HS-5 (cell line): ENCODE results near the gene ANKMY1.

Source experiments
- DNase-seq: peaks from one replicate; pipeline ENCODE4 v3.0.0-alpha.2; 2012; ENCODE audit warnings: low read depth

Gene ANKMY1

DNA sequence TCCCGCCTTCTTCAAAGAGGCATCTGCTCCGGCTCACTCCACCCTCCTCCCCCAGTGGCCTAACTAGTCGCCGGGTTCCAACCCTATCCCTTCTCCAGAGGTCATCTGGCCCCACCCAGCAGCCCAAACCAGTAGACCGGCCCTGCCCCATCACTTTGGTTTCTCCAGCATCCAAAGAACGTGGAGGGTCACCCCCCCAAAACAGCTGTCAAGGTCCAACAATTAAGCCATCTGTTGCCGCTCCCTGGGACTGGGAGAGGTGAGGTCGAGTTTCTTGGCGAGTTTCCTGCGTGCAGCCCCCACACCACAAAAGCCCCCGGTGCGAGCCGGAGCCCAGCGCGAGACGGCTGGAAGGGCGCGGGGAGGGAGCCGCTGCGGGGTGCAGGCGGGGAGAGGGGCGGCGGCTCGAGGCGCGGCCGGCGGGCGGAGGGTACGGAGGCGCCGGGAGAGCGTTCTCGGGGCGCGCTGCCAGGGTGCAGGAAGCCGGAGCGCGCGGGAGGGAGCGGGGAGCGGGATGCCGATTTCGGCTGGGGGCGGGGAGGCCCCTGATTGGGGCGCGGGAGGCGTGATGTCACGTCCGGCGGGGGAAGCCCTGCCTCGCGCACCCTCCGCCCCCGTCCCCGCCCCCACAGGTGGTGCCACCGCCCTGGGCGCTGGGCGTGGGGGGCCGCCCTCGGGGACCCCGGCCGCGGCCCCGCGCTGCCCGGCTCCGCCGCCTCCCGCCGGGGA, 122.9 kb downstream of the ANKMY1 start:
- DNase-seq: peak; percentile 52

DNA sequence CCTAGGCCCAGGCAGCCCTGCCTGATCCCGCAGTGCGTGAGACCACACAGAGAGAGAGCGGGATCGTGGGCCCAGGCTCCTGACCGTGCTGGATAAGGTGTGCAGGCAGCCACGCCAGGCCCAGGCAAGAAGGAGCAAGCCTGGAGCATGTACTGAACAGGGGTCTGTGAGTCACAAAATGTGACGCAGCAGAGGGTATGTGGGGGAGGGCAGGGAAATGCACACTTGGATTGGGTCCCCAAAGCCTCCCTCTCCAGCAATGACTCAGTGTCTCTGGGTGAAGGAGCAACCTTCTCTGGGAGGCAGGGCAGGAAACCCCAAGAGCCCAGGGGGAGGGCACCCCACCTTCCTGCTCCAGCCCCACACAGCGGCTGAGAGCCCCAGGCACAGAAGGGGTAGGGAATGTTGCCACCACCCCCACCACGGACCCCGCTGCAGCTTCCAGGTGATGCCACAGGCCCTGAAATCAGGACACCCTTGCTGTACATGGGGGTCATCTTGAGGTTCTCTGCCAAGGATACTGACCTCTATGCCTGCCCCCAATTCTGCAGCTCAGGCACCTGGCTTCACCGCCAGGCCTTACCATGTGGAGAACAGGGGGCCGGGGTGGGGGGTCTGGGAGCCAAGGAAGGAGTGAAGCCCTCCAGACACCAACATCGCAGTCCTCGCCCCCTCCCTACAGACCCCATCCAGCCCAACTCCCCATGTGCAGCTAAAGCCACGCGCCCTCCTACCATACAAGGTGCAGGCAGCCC, 123.6 kb downstream of the ANKMY1 start:
- peak; percentile 93 for DNase-seq

DNA sequence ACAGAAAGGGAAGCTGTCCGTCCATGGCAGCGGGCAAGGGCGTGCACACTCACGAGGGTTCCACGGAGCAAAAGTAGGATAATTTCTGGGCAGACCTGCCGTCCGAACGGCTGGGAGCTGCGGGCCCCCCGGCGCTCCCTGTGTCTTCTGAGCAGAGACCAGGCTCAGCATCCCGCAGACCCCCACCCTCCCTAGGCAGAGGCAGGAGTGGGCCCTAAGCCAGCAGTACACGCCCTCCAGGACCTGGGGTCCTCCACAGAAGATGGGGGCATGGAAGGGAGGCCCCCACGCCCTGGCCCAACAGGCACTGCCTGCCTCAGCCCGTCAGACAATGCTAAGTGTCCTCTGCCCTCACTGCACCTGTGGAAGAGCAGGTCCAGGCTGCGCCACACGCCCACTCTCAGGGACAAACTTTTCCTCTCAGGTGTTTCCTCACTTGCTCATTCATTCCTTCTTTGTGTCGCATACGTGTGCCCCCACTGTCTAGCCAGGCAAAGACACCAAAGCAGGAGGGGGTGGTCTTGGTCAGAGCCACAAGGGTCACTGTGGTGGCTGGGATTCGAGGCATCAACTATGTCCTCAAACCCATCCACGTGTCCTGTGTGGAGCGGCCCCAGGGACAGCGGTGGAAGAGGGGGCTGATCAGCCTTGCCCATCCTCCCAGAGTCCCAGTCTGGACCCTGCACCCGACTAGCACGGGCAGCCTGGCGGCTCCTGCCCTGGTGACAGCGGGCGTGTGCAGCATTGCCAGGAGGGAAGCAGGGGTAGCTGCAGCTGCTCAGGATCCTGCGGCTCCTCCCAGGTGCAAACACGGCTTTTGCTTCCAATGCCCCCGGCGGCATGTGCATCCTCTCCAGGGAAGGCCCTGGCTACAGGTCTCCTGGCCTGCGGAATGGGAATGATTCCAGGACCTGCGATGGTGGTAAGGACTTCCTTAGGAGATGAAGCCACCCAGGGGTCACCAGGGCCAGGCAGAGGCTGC, 124.7 kb downstream of the ANKMY1 start:
- no peak for DNase-seq

DNA sequence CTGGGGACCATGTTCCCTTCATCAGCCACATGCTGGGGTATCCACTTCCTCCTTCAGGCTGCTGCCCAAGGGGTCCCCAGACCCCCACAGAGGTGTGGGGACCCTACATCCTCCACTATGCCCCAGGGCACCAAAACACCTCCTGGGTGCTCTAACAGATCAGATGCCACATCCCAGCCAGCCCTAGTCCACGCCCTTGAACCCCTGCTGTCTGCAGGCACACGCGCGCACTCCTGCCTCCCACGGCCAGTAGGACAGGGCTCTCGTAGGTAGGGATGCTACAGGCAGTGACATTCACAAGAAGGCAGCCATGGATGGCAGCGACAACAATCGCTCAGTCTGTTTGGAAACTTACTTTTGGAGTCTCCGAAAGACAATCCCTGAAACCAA, 125.4 kb downstream of the ANKMY1 start:
- no peak for DNase-seq

DNA sequence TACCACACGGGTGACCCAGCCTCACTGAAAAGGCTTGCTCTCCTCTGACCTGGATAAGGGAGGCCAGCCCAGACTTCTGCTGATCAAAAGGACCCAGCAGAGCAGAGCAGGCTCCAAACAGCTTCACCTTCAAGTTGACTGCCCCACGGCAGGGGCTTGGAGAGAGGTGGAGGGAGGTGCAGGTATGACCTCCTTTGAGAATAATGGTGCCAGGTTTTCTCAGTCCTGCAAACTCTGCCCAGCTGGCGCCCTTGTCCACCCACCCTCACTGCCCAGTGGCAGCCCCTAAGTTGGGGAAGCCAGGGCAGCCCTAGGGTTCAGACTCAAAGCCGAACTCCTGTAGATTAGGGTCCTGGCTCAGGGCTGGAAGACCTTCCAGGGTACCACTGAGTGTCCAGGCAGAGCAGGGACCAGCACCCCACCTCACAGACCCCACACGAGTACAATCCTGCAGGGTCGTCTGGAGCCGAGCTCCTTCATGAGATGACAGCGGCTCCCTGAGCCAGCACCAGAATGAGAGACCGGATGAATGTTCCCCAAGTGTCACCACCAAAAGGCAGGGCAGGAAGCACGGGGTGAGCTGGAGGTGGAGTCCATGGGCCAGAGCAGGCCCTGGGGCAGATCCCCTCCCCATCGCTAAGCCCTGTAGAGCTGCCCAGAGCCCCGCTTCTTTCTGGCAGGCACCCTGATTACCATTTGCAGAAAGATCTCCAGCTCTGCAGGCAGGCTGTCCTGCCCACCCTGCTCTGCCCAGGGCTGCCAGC, 125.9 kb downstream of the ANKMY1 start:
- no peak for DNase-seq

DNA sequence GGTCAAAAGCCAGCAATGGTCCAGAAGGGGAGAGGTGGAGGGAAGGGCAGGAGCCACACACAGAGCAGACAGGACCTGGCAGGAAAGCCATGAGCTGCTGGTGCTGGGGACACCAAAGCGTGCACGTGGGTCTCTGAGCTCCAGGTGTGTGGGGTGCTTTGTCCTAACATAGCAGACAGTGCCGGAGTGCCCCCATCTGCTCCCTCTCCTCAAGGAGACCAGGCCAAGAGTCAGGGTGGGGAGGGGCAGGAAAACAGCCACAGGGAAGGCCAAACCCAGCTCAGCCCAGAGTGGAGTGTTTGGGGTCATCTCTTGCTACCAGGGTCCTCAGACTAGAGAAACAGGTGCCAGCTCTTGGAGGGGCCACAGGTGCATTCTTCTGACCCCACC, 126.5 kb downstream of the ANKMY1 start:
- DNase-seq: no peak

DNA sequence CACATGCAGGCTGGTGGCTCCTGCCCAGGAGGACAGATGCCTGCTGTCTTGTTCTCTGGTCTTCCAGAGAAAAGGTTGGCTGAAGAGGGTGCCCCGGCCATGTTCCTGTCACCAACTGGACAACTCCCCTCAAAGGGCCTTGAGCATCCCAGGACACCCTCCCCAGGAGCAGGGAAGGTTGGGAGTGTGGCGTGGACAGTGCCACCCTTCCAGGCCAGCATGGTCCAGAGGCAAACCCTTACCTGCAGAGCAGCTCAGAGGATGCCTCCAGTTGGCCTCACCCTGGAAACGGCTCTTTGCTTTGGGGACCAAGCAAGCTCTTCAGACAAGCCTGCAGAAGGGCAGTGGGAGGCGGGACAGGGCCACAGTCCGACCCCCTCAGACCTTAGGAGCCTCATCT, 127.2 kb downstream of the ANKMY1 start:
- no peak for DNase-seq

DNA sequence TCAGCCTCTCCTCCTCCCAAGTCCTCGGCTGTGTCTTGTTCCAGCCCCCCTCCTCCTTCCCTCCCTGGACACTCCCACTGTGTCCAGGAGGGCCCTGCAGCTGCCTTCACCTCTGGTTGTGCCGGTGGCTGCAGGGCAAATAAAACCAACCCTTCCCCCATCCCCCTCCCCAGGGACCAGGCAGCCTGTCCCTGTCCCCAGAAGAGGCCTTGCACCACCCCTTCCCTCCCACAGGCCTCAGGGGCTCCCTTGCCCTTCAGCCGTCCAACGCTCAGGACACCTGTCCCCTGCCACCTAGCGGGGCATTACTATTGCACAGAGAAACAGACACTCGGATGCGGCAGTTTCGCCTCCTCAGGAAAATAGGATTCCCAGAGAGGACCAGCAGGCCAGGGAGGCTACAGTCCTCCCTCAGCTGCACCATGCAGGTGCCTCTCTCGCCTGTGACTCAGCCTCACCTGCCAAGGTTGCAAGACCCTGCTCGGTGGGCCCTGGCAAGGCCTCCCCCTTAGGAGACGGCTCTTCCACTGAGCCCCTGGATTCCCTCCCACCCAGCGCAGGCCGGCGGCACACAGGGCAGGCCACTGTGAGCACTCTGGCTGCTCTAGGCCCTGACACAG, 127.8 kb downstream of the ANKMY1 start:
- DNase-seq: no peak
